ENCODE data around the gene C22orf23.
A peak's percentile ranks its signal among the peaks of the same experiment; 100 is the strongest.
"Not testable (repeated sequence)": the region's sequence is repeated elsewhere in the genome, so short reads cannot be mapped to it uniquely, and the experiment has no call there.

The C22orf23 gene

DNA sequence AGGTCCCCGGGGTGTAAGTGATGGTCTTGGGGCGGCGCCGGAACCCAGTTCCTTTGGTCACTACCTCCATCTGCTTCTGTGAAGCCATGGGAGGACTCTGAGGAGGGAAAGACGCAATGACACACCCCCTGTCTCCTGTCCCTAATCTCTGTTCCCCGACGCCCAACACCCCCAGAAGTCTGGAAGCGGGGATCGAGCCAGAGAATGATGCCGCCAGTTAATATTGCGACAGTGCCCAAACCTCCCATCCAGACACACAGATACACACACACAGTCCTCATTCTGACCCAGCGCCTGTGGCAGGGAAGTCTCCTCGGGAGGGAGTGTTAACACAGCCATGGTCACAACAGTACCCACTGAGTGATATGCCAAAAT lies 352 bp downstream of the C22orf23 start:
- no peak for DNase-seq

DNA sequence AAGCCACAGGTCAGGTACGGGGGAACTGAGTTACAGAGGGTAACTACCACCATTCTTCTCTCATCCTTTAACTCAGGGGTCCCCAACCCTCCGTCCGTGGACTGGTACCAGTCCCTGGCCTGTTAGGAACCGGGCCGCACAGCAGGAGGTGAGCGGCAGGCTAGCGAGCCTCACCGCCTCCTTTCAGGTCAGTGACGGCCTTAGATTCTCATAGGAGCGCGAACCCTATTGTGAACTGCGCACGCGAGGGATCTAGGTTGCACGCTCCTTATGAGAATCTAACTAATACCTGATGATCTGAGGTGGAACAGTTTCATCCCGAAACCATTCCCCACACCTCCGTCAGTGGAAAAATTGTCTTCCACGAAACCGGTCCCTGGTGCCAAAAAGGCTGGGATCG lies 772 bp downstream of the C22orf23 start:
- DNase-seq: not testable (repeated sequence)

DNA sequence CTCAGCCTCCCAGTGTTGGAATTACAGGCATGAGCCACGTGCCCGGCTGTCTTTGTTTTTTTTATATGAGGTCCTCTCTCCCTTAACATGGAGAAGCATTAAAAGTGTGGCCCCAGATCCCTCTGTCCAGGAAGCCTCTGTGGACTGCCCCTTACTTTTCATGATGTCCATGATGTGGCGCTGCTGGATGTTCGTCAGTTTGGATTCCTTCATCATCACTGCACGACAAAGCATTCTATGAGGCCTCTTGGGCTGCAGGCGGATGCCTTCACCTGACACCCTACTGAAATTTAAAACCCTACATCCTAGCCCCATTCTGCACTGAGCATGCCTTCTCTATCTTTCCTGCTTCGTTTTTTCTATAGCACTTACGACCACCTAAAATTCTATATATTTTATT lies 2.1 kb downstream of the C22orf23 start:
- DNase-seq: no peak

DNA sequence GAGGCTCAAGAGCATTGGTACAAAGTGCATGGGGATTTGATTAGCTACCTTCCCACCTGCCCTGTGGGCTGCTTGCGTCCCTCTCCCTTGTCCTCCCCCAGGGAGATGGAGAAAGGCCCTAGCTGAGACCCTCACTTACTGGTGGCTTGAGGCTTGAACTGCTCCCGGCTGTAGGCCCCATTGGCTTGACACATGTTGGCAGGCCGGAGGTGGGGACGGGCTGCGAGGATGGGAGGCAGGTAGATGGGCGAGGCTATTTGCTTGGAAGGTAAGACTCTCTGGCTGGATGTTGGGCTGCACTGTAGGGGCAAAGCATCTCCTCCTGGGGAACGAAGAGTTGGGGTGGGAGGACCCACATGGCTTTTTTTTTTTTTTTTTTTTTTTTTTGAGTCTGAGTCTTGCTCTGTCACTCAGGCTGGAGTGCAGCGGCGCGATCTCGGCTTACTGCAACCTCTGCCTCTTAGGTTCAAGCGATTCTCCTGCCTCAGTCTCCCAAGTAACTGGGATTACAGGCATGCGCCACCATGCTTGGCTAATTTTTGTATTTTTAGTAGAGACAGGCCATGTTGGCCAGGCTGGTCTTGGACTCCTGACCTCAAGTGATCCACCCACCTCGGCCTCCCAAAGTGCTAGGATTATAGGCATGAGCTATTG lies 6.1 kb downstream of the C22orf23 start:
- DNase-seq: not testable (repeated sequence)

- DNase-seq: not testable (repeated sequence)
Measured at GRCh38 chr22:37944423-37944822, 9.0 kb downstream of the C22orf23 start.

DNA sequence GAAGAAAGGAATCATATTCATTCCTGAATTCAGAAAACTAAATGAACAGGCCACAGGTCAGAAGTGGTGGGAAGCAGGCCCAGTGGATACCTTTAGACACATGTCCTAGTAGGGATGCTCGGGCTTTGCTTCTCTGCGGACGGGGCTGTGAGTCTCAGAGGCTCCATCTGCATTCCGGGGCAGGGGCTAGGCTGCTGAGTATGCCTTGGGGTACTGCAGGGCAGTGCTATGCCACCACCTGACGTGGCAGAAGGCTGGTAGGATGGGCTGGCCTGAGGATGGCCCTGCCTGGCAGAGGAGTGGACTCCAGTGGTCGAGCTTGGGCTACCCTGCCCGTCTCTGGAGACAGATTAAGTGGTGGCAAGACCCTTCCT lies 9.6 kb downstream of the C22orf23 start:
- no peak for DNase-seq

GRCh38 chr22:37943136-37943824 lies 10.1 kb downstream of the C22orf23 start:
- no peak for DNase-seq

- DNase-seq: no peak
Measured at GRCh38 chr22:37942133-37942532, 11.3 kb downstream of the C22orf23 start.

DNA sequence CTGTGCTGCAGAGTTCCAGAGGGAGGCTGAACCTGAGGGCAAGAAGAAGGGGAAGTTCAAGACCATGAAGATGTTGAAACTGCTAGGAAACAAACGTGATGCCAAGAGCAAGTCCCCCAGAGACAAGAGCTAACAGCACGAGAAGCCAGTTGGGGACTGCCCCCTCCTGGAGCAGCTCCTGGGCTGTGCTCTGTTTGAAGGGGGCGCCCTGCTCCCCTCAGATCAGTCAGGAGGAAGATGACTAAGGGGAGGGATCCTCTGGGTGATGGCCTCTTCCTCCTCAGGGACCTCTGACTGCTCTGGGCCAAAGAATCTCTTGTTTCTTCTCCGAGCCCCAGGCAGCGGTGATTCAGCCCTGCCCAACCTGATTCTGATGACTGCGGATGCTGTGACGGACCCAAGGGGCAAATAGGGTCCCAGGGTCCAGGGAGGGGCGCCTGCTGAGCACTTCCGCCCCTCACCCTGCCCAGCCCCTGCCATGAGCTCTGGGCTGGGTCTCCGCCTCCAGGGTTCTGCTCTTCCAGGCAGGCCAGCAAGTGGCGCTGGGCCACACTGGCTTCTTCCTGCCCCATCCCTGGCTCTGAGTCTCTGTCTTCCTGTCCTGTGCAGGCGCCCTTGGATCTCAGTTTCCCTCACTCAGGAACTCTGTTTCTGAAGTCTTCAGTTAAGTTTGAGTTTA lies 12.6 kb downstream of the C22orf23 start:
- no peak for DNase-seq

- peak; percentile 8 to 85 (median 64) for DNase-seq
Measured at GRCh38 chr22:37933711-37934376, 19.6 kb downstream of the C22orf23 start.

DNA sequence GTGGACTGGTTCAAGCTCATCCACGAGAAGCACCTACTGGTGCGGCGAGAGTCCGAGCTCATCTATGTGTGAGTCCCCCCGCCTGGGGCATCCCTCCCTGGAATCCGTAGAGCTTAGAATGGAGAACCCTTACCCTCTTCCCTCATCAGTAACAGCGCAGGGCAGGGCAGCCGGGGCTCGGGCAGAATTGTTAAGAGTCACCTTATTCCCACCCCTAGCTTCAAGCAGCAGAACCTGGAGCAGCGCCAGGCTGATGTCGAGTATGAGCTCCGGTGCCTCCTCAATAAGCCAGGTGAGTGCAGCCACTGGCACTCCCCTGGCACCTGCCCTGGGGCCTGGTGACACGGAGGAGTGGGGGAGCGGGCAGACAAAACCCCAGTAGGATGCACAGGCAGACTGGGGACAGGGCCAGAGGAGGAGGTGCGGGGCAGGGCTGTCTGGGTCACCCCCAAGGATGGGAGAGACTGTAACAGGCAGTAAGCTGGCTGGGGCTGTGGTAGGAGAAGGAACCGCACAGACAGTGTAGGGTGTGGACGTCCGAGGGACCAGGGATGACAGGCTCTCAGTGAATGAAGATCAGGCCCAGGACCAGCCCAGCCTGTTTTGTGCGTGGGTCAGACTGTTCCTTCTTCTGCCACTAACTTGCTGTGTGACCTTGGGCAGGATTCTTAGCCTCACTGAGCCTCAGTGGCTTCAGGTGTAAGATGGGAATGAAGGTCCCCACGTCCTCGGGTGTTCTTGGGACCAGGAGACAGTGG lies 20.4 kb downstream of the C22orf23 start:
- DNase-seq: no peak

DNA sequence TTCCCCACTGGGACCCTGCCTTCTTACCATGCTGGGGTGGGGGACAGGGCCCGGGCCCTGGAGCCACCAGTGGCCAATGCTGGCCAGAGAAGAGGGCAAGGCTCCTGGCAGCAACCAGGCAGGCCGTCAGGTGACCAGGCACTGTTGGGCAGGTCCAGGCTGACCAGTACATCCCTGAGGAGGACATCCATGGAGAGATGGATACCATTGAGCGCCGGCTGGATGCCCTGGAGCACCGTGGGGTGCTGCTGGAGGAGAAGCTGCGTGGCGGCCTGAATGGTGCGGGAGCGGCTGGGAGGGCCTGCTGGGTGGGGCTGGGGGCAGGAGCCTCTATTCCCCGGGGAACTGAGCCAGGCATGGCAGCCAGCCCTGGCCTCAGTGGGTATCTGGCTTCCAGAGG lies 21.0 kb downstream of the C22orf23 start:
- peak in 1 of 14 donors; percentile 8 for DNase-seq

- no peak for DNase-seq
Measured at GRCh38 chr22:37931893-37932389, 21.5 kb downstream of the C22orf23 start.

DNA sequence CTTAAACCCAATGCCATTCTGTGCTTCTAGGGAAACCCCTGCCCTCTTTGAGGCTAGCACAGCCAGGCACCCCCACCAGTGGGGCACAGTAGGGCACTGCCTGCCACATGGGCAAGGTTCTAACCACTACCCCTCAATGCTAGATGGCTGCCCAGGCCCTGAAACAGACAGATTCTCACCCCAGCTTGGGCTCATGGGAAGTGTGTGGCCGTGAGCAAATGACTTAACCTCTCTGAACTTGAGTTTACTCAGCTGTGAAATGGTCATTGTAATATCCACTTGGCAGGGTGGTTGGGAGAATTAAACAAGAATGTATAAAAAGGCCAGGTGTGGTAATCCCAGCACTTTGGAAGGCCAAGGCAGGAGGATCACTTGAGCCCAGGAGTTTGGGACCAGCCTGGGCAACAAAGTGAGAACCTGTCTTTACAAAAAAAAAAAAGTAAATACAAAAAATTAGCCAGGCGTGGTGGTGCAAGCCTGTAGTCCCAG lies 22.4 kb downstream of the C22orf23 start:
- DNase-seq: no peak

- peak in 2 of 14 donors; percentile 16 to 43 for DNase-seq
Measured at GRCh38 chr22:37930270-37930951, 23.0 kb downstream of the C22orf23 start.

- DNase-seq: no peak
Measured at GRCh38 chr22:37929390-37929789, 24.0 kb downstream of the C22orf23 start.

DNA sequence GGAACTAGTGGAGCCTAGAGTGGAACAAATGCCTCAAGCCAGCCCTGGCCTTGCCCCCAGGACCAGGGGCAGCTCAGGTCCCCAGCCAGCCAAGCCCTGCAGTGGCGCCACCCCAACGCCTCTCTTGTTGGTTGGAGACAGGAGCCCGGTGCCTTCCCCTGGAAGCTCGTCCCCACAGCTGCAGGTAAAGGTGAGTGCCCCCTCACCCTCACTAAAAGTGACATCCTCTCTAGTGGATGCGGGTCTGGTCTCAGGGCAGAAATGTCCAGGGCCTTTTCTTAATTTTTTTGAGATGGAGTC lies 25.8 kb downstream of the C22orf23 start:
- no peak for DNase-seq

DNA sequence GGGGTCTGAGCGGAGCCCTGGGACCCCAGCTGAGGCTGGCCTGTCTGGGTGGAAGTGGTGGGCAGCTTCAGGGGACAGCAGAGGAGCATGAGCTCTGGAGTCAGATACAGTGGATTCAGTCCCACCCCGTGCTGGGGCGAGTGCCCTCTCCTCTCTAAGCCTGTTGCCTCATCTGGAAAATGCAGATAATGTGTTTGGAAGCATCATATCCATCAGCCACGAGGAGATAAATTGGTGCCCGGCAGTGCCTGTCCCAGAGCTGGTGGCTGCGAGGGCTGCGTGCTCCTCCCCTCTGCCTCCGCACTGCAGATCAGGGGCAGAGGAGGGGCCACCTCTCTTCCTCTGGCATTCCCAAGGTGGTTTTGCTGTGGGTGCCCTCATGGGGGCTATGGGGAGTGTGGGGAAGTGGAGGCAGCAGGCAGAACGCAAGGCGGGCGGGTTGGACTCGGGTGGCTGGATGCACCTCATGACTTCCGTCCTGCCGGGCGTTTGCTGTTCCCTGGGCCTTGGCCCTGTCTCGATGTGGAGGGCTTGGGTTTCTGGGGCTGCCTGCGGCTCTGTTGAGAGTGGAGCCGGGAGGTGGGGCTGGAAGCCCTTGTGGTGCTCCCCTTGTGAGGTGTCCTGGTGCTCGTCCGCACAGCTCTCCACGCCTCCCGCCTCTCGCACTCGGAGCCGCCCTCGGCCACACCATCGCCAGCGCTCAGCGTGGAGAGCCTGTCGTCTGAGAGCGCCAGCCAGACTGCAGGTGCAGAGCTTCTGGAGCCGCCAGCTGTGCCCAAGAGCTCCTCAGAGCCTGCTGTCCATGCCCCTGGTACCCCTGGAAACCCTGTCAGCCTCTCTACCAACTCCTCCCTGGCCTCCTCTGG lies 26.4 kb downstream of the C22orf23 start:
- DNase-seq: no peak

- DNase-seq: no peak
Measured at GRCh38 chr22:37926358-37926757, 27.0 kb downstream of the C22orf23 start.

GRCh38 chr22:37925767-37926166 lies 27.6 kb downstream of the C22orf23 start:
- no peak for DNase-seq

DNA sequence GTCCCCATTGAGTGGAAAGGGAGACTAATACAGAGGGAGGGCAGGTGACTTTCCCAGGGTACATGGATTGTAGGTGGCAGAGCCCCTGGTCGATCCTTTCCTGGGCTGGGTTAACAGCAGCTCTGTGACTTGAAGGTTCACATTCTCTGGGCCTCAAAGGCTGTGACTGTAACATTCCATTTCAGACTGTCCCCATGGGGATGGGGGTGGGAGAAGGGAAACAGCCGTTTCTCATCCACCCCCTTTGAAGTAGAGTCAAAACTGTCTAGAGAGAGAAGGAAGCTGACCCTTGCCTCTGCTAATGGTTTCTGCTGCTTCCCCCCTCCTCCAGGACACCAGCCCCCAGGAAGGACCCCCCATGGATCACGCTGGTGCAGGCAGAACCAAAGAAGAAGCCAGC lies 28.1 kb downstream of the C22orf23 start:
- DNase-seq: no peak
